IMR-90 (cell line): Measurements from ENCODE around the gene SNX25.

ENCODE experiments used
- CEBPB ChIP-seq: IDR thresholded peaks from 2 replicates; pipeline ENCODE4 v1.6.1; 2012; ENCODE audit warnings: low read depth, low read length, improper control_type of control experiment
- CHD1 ChIP-seq: IDR thresholded peaks from 2 replicates; pipeline ENCODE4 v1.6.1; 2012; ENCODE audit warnings: low read depth, low read length, improper control_type of control experiment
- CTCF ChIP-seq: conservative IDR thresholded peaks from 2 replicates; pipeline ENCODE4 v1.5.1; 2012; ENCODE audit warnings: mild to moderate bottlenecking, low read depth, low read length, improper control_type of control experiment
- ELK1 ChIP-seq: fragments of 150-350 bp; IDR thresholded peaks from 2 replicates; pipeline ENCODE4 v1.6.1; 2016; ENCODE audit warnings: low read depth, mild to moderate bottlenecking, low read length, moderate library complexity, borderline replicate concordance
- FOS ChIP-seq: fragments of 150-350 bp; IDR thresholded peaks from 2 replicates; pipeline ENCODE4 v1.6.1; 2016; ENCODE audit warnings: low read depth, low read length
- NFE2L2 ChIP-seq: fragments of 150-350 bp; IDR thresholded peaks from 2 replicates; pipeline ENCODE4 v1.6.1; 2016; ENCODE audit warnings: low read depth, mild to moderate bottlenecking, low read length
- POLR2A ChIP-seq: IDR thresholded peaks from 2 replicates; pipeline ENCODE4 v1.6.1; 2012; ENCODE audit warnings: mild to moderate bottlenecking, low read depth, low read length
- RCOR1 ChIP-seq: IDR thresholded peaks from 2 replicates; pipeline ENCODE4 v1.6.1; 2012; ENCODE audit warnings: mild to moderate bottlenecking, low read length, improper control_type of control experiment; ENCODE audit not compliant: insufficient replicate concordance
- SMC3 ChIP-seq: fragments of 150-350 bp; IDR thresholded peaks from 2 replicates; pipeline ENCODE4 v1.6.1; 2016; ENCODE audit warnings: low read depth, mild to moderate bottlenecking, antibody characterized with exemption, low read length, moderate library complexity
- USF2 ChIP-seq: fragments of 150-350 bp; IDR thresholded peaks from 2 replicates; pipeline ENCODE4 v1.6.1; 2017; ENCODE audit warnings: mild to moderate bottlenecking, antibody characterized with exemption, low read length, low read depth

DNA sequence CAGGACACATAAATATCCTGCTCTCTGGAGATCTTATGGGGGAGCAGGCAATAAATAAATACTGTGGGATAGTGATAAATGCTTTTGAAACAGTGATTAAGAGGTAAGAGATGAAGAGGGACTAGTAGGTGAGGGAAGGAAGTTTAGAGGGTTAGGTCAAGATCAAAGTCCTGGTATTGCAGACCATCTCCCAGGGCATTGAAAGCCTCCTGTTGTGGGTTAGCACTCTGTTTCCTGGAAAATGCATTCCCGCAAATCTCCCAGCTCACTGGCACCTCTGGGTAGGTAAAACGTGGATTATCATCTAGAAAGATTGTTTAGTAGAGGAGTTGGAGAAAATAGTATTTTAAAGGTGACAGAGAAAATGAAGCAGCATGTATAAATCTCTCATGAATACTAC lies 2.2 kb downstream of the SNX25 start:
- TF ChIP-seq CTCF (no peak), FOS (no peak), POLR2A (no peak), NFE2L2 (no peak), RCOR1 (no peak), CEBPB (no peak), USF2 (no peak), SMC3 (no peak), ELK1 (no peak), CHD1 (no peak)
